NCI-H2171 (cell line): Measurements from ENCODE around the gene TLL2.

Experiments used
- DNase-seq: peaks from one replicate; lab custom pipeline; 2025; lab: John Stamatoyannopoulos, UW

The TLL2 gene

DNA sequence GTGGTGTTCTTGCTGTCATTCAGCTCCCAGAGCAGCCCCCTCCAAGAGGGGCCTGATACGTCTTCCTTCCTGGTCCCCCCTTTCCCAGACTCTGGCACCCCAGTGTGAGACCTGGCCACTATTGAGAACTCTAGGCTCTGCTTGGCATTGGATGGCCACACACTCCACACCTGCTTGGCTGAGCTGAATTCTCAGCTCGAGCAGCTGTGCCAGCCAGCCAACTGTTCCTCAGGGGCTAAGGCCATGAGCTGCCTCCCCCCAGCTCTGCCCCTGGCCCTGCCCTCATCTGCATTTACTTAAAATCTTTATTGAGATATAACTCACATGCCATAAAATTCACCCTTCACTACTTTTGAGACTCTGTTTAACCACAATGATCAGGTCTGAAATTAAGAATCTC is 6.7 kb downstream of the TLL2 start:
- no peak for DNase-seq

DNA sequence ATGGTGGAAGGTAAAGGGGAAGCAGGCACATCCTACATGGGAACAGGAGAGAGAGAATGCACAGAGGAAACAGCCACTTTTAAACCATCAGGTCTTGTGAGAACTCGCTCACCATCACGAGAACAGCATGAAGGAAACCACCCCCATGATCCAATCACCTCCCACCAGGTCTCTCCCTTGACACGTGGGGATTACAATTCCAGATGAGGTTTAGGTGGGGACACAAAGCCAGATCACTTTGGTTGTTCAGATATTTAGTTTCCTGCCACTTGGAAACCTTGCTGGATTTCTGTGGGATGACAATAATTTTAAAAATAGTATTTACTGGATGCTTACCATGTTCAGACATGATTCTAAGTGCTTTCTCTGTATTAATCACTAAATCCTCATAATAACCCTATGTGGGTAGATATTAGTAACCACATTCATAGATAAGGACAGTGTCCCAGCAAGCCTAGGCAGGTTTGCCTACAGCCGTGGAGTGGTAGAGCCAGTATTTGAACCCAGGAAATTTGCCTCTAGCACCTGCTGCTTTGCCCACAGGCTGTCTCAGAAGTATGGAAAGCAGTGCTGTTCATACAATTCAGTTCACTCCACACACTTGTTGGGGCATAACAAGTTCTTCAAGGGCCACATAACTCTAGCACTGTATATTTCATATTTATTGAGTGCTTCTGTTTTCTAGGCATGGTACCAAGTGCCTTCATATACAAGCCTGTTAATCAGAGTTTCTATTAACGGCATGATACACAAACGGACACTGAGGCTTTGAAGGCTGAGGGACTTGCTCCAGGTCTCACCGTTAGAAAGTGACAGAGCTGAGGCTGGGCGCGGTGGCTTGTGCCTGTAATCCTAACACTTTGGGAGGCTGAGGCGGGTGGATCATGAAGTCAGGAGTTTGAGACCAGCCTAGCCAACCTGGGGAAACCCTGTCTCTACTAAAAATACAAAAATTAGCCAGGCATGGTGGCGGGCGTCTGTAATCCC is 8.3 kb downstream of the TLL2 start:
- DNase-seq, result no peak

DNA sequence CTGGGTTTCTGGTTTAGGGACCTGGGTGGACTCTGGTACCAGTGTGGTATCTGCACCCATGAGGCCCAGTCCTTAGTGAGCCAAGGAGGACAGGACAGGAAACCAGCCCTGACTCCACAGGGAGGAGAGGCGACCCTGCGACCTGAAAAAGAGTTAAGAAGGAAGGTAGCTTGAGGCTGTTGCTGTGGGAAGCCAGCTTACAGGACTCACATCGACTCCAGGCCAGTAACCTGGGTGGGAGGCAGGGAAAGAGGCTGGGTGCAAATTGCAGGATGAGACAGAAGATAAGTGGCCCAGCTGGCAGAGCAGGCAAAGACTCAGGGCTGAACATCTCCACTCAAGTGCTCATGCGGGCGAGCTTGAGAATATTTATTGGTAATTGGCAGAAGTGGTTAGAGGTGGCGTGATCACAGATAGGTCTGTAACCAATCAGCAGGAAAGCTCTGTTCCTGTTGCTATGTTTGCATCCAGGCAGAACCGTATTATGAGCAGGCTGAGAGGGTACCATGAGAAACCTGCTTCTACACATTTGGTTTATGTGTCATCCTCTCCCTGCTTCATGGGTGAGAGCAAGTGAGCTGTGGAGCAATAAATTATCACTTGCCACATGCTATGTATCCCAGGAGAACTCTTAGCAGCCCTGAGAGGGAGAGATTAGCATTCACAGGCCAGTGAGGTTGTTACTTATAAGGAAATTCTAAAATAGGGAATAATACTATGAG is 11.0 kb downstream of the TLL2 start:
- no peak for DNase-seq

DNA sequence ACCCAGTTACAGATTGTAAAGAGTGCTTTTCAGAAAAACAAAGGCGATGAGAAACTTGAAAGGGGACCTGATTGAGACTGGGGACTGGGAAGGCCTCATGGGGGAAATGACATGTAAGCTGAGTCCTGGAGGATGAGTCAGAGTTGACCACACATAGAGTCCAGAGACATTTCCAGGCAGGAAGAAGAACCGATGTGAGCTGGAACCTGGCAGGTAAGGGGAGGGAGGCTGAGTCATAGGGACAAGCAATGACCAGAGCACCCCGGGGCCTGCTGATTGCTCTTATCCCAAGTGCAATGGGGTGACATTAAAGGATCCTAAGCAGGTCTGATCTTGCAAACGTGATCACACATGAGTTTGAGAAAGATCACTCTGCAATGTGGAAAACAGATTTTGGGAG is 11.7 kb downstream of the TLL2 start:
- no peak for DNase-seq

DNA sequence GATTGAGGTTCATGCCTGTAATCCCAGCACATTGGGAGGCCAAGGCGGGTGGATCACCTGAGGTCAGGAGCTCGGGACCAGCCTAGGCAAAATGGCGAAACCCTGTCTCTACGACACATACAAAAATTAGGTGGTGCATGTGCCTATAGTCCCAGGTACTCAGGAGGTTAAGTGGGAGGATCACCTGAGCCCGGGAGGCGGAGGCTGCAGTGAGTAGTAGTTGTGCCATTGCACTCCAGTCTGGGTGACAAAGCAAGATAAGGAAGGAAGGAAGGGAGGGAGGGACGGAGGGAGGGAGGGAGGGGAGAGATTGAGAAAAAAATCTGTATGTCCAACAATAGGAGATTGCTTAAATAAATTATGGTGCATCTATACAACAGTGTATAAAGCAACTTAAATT is 13.2 kb downstream of the TLL2 start:
- DNase-seq, result no peak

DNA sequence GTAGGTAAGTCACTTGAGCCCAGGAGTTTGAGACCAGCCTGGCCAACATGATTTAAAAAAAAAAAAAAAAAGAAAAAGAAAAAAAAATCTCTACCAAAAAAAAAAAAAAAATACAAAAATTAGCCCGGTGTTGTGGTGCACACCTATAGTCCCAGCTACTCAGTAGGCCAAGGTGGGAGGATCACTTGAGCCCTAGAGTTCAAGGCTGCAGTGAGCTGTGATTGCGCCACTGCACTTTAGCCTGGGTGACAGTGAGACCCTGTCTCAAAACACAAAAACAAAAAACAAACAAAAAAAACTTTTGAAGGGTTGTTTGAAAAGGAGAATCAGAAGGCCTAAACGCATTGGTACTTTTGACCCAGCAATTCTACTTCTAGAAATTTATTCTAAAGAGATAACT is 13.7 kb downstream of the TLL2 start:
- no peak for DNase-seq

DNA sequence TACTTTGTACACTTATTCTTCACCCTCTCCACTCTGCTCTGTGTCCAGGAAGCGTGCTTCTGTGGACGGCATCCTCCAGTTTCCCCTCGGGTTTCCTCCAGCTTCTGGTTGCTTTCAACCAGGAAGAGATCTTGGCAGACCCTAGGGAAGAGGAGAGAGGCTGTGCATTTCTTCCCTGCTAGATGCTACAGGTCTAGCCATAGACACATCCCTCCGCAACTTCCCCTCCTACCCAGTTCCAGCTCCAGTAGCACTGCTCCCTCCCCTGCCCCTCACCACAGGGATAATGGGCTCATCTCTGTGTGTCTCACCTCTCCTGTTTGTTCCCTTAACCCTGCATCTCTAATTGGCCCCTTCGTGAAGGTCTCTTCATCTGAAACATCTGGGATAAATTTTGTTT is 16.3 kb downstream of the TLL2 start:
- no peak for DNase-seq

DNA sequence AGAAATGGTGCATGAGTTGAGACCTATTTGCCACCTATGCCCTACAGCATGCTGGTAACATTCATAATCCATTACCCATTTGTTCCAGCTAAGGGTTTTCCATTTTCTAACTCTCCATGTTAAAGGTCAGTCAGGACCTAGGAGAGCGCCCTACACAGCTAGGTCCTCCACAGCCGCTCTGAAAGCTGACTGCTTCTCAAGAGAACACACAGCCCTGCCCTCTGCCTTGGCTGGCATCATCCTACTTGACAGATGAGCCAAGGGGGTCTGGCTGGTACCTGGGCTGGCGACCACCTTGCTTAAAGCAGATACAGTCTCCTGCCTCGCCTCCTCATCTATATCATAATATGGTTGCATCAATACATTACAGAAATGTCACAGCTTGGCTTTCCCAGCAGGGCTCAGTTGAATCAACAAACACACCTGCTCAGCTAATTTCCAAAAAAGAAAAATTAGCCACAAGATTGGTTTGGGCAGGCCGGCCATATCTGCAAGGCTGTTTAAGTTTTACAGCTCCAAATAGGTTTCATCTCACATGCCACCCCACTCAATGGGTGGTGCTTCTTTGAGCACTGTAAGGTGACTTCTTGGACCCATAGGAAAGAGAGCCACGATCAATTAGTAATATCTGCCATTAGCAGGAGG is 17.3 kb downstream of the TLL2 start:
- DNase-seq, result no peak

DNA sequence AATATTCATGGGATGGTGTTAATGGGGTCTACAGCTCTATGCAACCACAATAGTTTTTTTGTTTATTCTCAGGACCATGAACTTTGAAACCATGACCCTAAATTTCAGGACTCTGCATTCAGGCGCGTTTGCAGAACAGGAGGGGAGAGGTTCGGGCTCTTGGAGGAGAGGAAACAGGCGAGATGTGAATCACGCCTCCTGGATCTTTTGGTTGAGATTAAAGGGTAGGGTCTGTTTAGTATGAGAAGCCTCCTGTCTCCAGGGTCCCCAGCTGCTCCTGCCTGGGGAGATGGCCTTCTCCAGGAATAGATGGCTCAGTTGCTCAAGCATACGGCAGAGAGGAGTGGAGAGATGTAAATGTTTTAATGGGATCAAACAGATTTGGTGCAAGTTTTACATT is 18.2 kb downstream of the TLL2 start:
- no peak for DNase-seq

DNA sequence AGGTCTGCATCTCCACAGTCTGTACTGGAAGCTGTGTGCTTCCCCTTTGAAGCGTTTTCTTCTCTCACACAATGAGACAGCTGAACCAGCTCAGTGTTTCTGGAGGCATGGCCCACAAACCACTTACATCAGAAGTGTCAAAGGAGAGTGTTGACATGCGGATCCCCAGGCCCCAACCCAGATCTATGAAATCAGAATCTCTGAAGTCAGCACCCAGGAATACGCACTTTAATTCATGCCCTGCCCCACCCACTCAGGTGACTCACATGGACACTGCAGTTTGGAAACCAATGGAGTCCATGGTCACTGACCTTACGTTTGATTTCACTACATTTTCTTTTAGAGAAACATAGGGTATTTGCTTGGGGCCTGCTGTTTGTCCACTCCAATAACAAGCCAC is 19.0 kb downstream of the TLL2 start:
- no peak for DNase-seq

DNA sequence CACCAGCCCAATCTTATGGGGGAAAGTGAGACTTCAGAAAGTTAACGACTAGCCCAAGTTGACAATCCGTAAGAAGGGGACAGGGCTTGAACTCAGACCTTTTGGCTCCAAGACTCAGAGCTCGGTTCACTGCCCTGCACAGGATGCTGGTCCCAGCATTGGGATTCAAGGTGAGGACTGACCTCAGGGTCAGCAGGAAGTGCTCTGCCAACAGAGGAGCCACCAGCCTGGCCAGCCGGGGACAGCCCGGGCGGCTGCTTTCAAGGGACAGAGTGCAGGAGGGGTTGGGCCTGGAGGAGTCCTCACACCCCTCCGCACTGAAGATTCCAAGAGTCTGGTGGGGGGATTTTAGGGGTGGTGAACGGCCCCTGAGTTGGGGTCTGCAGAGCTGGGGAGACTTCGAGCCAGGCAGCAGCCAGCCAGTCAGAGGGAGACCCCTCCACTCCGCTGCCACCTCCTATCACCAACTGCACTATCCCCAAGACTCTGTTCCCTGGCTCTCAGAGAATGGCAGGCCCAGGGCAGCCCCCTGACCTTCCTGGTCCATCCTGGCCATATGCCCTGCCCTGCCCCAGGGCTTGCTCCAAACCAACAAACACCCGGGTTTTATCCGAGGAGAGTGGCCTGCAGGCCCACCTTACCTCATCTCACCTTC is 19.7 kb downstream of the TLL2 start:
- no peak for DNase-seq

DNA sequence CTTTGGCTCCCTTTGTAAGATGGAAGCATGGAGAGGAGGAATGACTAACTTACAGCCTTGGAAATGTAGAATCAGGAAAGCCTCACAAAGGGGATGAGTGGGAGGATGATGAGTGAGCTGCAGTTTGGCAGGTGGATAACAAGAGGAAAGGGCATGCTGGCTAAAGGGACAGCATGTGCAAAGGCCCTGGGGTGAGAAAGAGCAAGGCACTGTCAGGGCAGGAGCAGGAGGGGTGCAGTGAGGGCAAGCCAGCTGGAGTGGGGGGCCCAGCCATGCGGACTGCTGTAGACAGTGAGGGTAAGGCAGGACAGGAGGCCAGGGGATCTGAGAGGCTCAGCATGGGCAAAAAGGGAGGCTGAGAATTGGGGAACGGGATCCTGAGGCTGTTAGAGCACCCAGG is 20.5 kb downstream of the TLL2 start:
- no peak for DNase-seq

DNA sequence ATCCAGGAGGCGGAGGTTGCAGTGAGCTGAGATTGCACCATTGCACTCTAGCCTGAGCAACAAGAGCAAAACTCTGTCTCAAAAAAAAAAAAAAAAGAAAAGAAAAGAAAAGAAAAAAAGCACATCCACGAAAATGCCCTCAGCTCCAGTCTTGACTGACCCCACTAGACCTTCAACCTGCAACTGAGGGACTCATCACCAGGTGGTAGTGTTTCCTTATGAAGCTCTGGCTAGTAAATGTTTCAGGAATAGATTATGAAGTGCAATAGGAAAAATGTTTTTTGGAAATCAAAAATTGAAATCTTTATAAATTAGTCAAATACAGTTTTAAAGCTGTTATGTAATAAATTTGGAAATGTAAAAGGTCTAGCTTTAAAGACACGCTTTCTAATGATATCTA is 22.4 kb downstream of the TLL2 start:
- no peak for DNase-seq

DNA sequence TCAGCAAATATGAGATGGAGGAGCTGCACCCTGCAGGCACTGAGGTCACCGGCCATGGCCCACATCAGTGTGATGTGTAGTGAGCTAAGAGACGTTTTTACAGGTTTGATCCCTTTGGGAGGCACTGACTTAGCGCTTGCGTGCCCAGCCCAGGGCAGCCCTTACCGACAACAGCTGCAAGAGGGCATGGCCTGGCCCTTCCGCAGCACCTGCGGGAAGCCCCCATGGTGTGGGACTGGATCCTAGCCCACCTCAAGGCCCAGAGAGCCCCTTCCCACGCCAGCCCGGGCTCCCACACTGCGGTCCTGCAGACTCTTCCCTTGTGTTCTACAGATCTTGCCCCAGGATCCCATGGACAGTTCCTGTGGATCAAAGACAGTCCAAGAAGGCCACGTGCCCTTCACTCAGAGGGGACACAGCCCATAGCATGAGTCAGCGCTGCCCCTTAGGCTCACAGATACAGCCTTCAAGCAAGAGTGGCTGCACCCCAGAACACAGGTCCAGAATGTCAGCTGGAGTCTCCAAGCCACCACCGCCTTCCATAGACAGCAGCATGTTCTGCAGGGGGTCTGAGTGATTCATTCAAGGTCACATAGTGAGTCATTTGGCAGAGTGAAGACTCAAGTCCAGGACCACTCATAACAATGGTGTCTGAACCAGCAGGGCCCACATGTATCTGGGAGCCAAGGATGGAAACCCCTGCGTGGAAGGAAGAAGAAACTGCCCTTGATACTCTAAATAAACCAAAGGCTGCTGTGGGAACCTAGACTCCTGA is 25.4 kb downstream of the TLL2 start:
- DNase-seq, result no peak

DNA sequence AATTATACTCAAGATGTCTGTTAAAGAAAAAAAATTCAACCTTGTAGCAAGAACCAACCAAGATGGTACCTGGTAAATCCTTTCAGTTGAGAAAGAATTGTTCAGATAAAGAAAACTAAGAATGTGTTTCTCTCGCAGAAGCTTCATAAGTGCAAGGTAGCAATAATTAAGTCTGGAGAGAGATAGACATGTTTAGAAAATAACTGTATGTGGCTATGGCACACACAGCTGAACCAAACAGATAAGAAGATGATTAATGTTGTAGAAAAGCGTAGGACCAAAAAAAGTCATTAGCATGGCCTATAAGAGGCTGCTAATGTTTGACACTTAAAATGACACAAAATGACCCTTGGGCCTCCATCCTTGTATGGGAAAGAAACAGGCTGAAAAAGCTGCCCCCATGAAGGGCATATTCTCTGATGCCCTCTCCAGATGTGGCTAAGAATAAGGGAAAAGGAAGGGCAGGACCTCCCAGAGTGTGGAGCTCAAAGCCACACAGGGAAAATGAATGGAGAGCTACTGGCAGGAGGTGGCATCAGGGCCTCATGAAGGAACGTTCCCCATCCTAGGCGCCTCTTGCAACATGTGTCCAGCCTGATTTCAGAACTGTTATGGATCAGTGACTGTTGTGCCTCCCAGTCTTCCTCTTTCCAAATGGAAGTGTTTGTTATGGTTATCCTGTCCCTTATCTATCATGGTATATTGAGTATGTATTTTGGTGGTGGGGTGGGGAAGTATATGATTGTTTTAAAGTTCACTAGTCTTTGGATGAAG is 30.7 kb downstream of the TLL2 start:
- DNase-seq, result no peak

DNA sequence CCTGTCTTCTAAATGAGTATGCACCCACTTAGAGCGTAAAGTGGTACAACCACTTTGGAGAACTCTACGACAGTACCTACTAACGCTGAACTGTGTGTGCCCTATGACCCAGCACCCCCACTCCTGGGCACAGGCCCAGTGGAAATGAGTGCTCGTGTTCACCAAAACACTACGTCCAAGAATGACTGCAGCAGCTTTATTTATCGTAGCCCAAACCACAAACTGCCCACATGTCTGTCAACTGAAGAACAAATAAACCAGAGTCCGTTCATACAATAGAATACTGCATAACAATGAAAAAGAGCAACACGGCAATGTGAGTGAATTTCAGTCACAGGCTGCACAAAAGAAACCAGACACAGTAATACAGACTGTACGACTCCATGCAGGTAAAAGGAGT is 35.4 kb downstream of the TLL2 start:
- no peak for DNase-seq

DNA sequence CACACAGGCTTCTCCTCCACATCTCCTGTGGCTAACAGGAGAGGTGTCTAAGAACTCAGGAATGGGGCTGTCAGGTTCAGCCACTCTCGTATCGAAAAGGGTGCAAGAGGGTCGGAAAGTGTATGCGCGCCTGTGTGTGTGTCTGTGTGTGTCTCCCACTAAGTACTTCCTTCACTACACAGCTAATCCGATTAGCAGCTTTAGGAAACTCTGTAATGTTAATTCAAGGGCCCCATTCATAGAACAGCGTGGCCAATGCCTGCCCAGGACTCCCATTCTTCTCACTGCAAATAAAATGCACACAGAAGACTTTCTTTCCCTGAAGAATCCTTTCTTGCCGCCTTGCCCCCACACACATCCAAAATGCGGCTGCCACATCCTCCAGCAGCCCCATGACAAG is 39.9 kb downstream of the TLL2 start:
- DNase-seq, result no peak

DNA sequence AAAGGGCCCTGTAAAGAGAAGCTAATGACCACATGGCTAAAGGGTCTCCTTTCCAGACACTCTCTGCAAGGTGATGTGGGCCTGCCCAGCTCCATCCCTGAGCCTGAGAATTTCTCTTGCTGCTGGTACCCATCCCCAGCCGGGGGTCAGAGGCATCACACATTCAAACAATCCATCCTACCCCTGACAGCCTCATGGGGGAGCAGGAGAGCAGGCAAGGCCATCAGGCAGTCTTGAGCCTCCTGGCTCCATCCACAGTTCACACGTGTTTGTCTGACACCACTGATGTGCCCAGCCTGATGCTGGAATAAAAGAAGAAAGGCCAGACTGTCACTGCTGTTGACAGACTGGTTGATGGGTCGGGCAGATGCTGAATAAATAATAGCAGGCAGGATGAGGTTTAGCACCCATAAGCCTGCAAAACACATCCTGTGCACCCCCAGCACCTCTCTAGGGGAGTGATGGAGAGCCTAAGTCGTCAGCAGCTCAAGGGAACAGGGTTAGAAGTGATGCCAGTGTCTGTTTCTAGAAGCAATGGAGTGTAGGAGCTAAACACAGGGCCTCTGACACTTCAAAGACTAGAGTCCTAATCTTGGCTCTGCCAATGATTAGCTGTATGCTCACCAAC is 43.5 kb downstream of the TLL2 start:
- no peak for DNase-seq

DNA sequence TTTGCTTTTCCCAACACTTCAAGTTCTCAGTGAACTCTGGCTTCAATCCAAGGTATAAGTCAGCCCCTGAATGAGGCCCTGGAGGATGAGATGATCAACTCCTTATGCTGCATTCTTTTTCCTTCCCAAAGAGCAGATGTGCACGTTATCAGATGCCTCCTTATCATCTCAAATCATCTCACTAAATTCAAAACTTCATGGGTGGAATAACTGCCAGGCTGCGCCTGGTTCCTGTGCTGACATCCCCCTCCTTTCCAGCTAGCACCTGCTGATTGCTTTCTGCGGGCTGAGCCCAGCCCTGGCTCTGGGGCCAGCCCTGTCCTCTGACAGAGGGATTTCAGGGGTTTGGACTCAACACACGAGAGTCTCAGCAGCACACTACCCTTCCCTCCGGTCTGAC is 44.9 kb downstream of the TLL2 start:
- peak; percentile 64 for DNase-seq

DNA sequence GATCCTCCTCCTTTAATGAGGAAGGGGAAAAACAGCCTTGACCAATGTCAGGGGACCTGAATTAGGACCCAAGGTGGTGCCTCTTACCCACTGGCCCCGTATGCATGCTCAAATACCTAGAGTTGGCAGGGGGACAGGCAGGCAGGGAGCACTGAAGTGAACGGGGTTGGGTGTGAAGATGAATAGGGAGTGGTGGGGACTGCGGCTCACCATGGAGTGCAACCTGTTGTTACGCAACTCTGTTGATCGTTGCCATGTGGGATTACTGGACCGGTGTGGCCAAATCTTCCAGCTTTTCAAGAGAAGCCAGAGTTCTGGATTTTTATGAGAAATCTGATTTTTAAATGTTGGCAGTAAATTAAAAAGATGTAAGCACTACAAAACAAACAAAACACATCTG is 48.1 kb downstream of the TLL2 start:
- DNase-seq, result no peak
